NCI-H2029 (cell line): ENCODE measurements around the gene ENKD1.
A peak's percentile ranks its signal among the peaks of the same experiment; 100 is the strongest.

ENCODE experiments used
- DNase-seq: peaks from one replicate; lab custom pipeline; 2025; lab: John Stamatoyannopoulos, UW

Gene ENKD1

DNA sequence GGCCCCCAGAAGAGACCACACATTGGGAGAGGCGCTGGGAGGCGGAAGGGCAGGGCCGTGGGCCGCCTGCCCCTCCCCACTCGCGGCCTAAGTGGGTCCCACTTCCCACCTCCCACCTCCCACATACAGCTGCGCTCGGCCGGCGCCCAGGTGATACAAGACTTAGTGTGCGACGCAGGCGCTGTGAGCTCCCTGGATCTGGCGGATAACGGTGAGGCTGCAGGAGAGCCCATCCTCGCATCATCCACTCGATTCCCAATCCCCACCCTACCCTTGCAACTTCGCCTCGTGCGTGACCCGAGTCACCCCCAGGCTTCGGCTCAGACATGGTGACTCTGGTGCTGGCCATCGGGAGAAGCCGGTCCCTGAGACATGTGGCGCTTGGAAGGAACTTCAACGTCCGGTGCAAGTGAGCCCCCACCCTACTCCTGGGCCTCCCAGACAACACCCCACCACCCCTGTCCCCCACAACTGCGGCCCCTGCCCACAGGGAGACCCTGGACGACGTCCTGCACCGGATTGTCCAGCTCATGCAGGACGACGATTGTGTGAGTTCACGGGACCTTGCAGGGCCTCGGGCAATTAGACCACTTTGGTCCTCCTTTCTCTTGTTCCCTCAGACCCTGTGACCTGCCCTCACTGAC is 17.7 kb downstream of the ENKD1 start:
- DNase-seq = no peak

DNA sequence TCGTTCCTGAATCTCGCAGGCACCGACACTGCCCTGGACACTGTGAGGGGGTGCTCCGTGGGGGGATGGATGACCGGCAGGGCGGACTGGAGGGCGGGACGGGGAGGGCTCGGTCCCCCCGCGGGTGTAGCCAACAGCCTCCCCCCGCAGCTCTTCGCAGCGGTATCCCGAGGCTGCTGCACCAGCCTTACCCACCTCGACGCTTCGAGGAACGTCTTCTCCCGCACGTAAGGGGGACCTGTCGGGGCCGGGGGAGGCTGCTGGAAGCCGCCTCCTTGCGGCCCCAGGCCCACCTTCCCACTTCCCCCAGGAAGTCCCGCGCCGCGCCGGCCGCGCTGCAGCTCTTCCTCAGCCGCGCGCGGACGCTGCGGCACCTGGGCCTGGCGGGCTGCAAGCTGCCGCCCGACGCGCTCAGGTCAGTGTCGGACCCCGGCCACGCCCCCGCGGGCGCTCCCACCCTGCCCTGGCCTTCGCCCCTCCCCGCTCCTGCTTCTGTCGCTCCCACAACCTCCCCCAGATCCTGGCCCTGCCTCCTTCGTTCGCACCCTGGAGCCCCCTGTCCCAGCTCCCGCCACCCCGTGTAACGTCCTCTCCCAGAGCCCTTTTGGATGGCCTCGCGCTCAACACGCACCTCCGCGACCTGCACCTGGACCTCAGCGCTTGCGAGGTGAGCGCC is 18.3 kb downstream of the ENKD1 start:
- no peak for DNase-seq

DNA sequence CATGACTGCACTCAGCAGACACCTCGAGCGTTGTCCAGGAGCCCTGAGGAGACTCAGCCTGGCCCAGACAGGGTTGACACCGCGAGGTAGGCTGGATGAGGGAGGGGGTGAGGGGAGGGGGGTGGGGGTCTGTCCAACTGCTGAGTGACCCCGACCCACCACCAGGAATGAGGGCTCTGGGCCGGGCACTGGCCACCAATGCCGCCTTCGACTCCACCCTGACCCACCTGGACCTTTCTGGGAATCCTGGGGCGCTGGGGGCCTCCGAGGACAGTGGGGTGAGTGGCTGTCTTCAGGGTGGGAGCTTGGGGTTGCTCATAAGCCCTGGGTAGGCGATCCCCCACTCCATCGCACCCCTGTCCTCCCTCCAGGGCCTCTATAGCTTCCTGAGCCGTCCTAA is 18.9 kb downstream of the ENKD1 start:
- no peak for DNase-seq

- no peak for DNase-seq
Measured at GRCh38 chr16:67647111-67647651, 19.4 kb downstream of the ENKD1 start.

GRCh38 chr16:67645397-67646121 is 21.0 kb downstream of the ENKD1 start:
- DNase-seq = no peak

GRCh38 chr16:67644038-67644437 is 22.5 kb downstream of the ENKD1 start:
- DNase-seq = no peak

GRCh38 chr16:67641779-67642708 is 24.5 kb downstream of the ENKD1 start:
- DNase-seq = peak; percentile 63

DNA sequence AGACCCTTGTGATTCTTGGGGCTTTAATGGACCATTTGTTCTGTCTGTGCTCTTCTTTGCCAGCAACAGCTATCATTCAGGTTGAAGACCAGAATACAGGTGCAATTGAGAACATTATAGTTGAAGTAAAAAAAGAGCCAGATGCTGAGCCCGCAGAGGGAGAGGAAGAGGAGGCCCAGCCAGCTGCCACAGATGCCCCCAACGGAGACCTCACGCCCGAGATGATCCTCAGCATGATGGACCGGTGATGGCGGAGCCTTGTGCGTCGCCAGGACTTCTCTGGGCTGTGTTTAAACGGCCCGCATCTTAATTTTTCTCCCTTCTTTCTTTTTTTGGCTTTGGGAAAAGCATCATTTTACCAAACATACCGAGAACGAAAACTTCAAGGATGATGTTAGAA is 28.9 kb downstream of the ENKD1 start:
- DNase-seq = no peak

DNA sequence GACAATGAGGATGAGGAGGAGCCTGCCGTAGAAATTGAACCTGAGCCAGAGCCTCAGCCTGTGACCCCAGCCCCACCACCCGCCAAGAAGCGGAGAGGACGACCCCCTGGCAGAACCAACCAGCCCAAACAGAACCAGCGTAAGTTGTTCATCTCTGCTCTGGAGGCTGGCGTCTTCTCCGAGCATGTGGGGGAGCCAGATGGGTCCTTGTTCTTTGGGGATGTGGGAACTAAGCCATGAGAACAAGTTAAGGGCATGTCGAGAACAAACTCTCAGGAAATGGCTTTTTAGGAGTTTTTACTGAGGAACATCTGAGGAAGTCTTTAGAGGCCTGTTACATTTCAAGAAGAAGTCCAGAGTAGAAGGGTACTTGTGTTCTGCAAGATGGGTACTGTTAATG is 29.8 kb downstream of the ENKD1 start:
- no peak for DNase-seq

GRCh38 chr16:67632415-67633172 is 34.0 kb downstream of the ENKD1 start:
- DNase-seq = no peak

- DNase-seq = no peak
Measured at GRCh38 chr16:67628216-67628615, 38.3 kb downstream of the ENKD1 start.

DNA sequence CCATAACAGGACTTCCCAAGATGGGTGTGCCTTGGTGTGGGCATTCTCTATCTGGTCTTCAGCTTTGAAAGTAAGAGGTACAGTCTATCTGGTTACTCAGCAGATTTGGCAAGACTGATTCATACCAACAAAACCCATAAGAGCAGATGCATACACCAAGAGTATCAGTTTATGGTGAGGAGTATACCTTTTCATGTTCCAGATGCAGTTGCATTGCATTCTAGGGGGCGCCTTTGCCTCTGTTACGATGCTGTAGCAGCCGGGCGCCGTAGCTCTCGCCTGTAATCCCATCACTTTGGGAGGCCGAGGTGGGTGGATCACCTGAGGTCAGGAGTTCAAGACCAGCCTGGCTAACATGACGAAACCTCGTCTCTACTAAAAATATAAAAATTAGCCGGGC is 52.7 kb downstream of the ENKD1 start:
- no peak for DNase-seq
